ENCODE data around the gene MEX3D. TPM values are rescaled to one million over a fixed set of nuclear protein-coding genes. Genes with fewer than 3 reads are reported as not detected.
A peak's percentile ranks its signal among the peaks of the same experiment; 100 is the strongest.

MEX3D gene
- total RNA-seq, 1 experiment from 2014 or later: 70.4 TPM

DNA sequence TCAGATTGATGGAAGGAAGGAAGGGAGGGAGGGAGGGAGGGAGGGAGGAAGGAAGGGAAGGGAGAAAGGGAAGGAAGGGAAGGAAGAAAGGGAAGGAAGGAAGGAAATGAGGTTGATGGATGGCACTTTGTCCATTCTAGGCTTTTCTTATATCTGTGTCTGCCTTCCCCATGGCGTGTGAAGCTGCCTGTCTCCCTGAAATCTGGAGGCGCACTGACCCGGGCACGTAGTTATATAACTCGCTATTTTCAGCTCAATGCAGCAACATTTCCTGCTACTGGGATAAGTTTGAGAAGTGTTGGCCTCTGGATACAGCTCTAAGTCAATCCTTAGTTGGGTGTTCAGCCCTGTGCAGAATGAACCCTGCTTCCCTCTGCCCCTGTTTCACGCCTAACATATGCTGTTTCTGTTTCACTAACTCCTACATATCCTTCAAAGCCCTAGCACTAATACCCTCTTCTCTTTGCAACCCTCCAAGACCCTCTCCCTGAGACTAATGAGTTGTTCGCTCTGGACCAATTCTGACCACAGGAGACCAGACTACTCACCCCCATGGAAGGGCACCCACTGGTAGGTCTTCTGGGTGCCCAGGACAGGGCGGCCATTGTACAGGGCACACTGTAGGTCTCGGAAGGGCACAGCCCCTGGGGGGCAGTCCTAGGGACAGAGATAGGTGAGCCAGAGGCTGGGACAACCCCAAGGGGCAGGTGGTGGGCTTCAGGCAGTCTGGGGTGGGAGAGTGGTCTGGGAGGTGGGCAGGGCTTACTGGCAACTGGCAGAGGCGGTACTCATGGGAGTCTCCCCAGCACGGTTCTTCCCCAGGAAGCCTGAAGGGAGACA, 58.3 kb downstream of the MEX3D start:
- H3K4me3 Mint-ChIP-seq: peak overlapping the region; percentile 28 to 43; a peak in 2 of 5 replicates
- no peak overlapping the region for H2AFZ ChIP-seq (ENCODE audit: low read length)
- no peak overlapping the region for H3K18ac ChIP-seq (ENCODE audit: insufficient read length, low read depth, low read length)
- no peaks in the 10 kb centered on the region for H3K36me3 Mint-ChIP-seq (ENCODE audit: insufficient read depth in 1 of 3, low read depth in 3 of 3)
- DNase-seq: no peak
- no peak overlapping the region for H3K14ac ChIP-seq (ENCODE audit: insufficient read depth, low read length)
- H2AK5ac ChIP-seq (ENCODE audit: insufficient read length, low read length): no peak overlapping the region
- H3K56ac ChIP-seq (ENCODE audit: insufficient read length, low read depth, low read length): no peak overlapping the region
- no peaks in the 10 kb centered on the region for H3K79me1 ChIP-seq (ENCODE audit: insufficient read depth, low read depth, low read length, poor library complexity, severe bottlenecking)
- no peak overlapping the region for H2BK20ac ChIP-seq (ENCODE audit: low read depth, low read length, poor library complexity, severe bottlenecking)
- no peak overlapping the region for H4K5ac ChIP-seq (ENCODE audit: insufficient read length, low read depth, low read length)
- H3K4ac ChIP-seq (ENCODE audit: low read depth, low read length): no peak overlapping the region
- no peaks in the 10 kb centered on the region for H3K9me3 ChIP-seq (ENCODE audit: control insufficient read depth, low read depth, low read length)
- H2BK12ac ChIP-seq (ENCODE audit: insufficient read length, low read depth, low read length): no peak overlapping the region
- peaks cover 13 to 17% of the 10 kb centered on the region in 2 experiments for H3K4me1 Mint-ChIP-seq
- H3K23me2 ChIP-seq (ENCODE audit: insufficient read length, low read depth, low read length, poor library complexity, severe bottlenecking): peaks cover 4% of the 10 kb centered on the region
- H3K9me3 Mint-ChIP-seq: peaks cover 0 to 4% of the 10 kb centered on the region in 2 experiments; a peak in 1 of 5 replicates
- H3K27me3 ChIP-seq (ENCODE audit: insufficient read depth, low read length): no peaks in the 10 kb centered on the region
- no peak overlapping the region for H2BK15ac ChIP-seq (ENCODE audit: low read depth, low read length)
- no peak overlapping the region for H2BK120ac ChIP-seq (ENCODE audit: low read depth, low read length, poor library complexity, severe bottlenecking)
- no peak overlapping the region for H3T11ph ChIP-seq (ENCODE audit: low read length)
- H3K9ac ChIP-seq (ENCODE audit: extremely low read depth, insufficient read length, low read length): no peak overlapping the region
- H3K27ac Mint-ChIP-seq: peak overlapping the region in 1 of 3 experiments; percentile 4; a peak in 1 of 7 replicates
- no peak overlapping the region for H2BK5ac ChIP-seq (ENCODE audit: insufficient read length, low read length)
- no peak overlapping the region for H4K8ac ChIP-seq (replicated peaks; ENCODE audit: insufficient read length, low read depth, low read length)
- no peak overlapping the region for H3K23ac ChIP-seq (ENCODE audit: insufficient read length, low read depth, low read length)
- H3K4me1 ChIP-seq (ENCODE audit: insufficient read depth, low read length): no peaks in the 10 kb centered on the region
- H4K20me1 ChIP-seq (ENCODE audit: control insufficient read depth, insufficient read depth, insufficient read length): no peaks in the 10 kb centered on the region
- H4K91ac ChIP-seq (ENCODE audit: insufficient read length, low read depth, low read length): no peak overlapping the region
- H3K27me3 Mint-ChIP-seq (ENCODE audit: low read depth): peaks cover 65% of the 10 kb centered on the region
- TF ChIP-seq CTCF (conservative IDR thresholded peaks at IDR 0.05): no peak
- H3K4me2 ChIP-seq (ENCODE audit: insufficient read depth, insufficient read length, low read length): no peak overlapping the region
- no CpG with 5 or more reads among the region's 11 CpGs for WGBS (ENCODE audit: extremely low coverage, insufficient read length, low lambda C conversion rate)
- no peak overlapping the region for H3K27ac ChIP-seq (ENCODE audit: insufficient read length, low read depth, low read length)
- H3K79me2 ChIP-seq (ENCODE audit: insufficient read depth, low read length): no peaks in the 10 kb centered on the region
